HepG2 (cell line): ENCODE measurements around the gene ATP13A3. TPM values are rescaled to one million over a fixed set of nuclear protein-coding genes. Genes with fewer than 3 reads are reported as not detected.

Experiments
- ATAC-seq: fragments of 200-7000 bp; cut with Tn5 transposase; 3 replicates; pipeline ENCODE4 v1.9.1; 2020; ENCODE audit warnings: mild to moderate bottlenecking, moderate library complexity
- BruUV-seq: library from RNA; stranded (reverse); fragments of 400-500 nt; replicated peaks from 2 replicates; lab custom pipeline; 2021; lab: Mats Ljungman, UMichigan
- CTCF ChIA-PET: fragments of 300-600 bp; formaldehyde crosslinking; extraction: SDS; loops from one replicate; lab custom pipeline; 2021; ENCODE audit warnings: low total read pairs, inconsistent platforms, low intra/inter-chr PET ratio; lab: Yijun Ruan, JAX
- POLR2A ChIA-PET: fragments of 350-600 bp; sonication (Branson Sonifier 250); formaldehyde crosslinking; loops from one replicate; lab custom pipeline; 2020; ENCODE audit warnings: antibody characterized with exemption, inconsistent platforms; lab: Yijun Ruan, JAX
- DNase-seq: peaks from one replicate; pipeline ENCODE4 v3.0.0-alpha.2; 2015; ENCODE audit warnings: low spot score
- FAIRE-seq: peaks from 3 replicates; lab custom pipeline; 2011; peaks lifted over from hg19 to GRCh38; lab: Jason Lieb, UNC
- H2AFZ ChIP-seq: one replicate; pipeline ENCODE4 v1.6.1; 2011; ENCODE audit warnings: low read length, inconsistent platforms
- H3K27ac ChIP-seq: fragments of 300-600 bp; 3 replicates; pipeline ENCODE4 v1.8.0; 2011; ENCODE audit warnings: mixed run types, mild to moderate bottlenecking, mixed read lengths, low read length, inconsistent platforms; ENCODE audit not compliant: insufficient read depth; ENCODE audit errors: extremely low read length
- H3K27me3 ChIP-seq, 2 experiments: fragments of 200-600 bp in 1 of 2; 2 replicates in 1 of 2; 3 replicates in 1 of 2; pipeline versions ENCODE4 v1.6.0 to v1.8.0; 2011; ENCODE audit warnings: low read length in 2 of 2, mild to moderate bottlenecking in 2 of 2, moderate library complexity in 2 of 2, inconsistent platforms in 1 of 2; ENCODE audit not compliant: insufficient read depth in 2 of 2, control insufficient read depth in 1 of 2
- H3K36me3 ChIP-seq, 2 experiments: fragments of 200-600 bp in 1 of 2; replicated peaks in 1 of 2; 2 replicates in 1 of 2; 3 replicates in 1 of 2; pipeline versions ENCODE4 v1.5.1 to v1.8.0; 2011; ENCODE audit warnings: low read length in 2 of 2, inconsistent platforms in 1 of 2; ENCODE audit not compliant: insufficient read depth in 2 of 2, control insufficient read depth in 1 of 2
- H3K4me1 ChIP-seq: 2 replicates; pipeline ENCODE4 v1.5.1; 2012; ENCODE audit warnings: low read length, inconsistent platforms; ENCODE audit not compliant: insufficient read depth
- H3K4me2 ChIP-seq: 2 replicates; pipeline ENCODE4 v1.6.0; 2011; ENCODE audit warnings: low read depth, low read length, inconsistent platforms
- H3K4me3 ChIP-seq, 3 experiments: fragments of 200-600 bp in 1 of 3; sonication (generic), shearing (Covaris generic) in 1 of 3; replicated peaks in 1 of 3; 2 replicates each; pipeline ENCODE4 v1.5.1; 2011 to 2016; ENCODE audit warnings: low read length in 3 of 3, inconsistent platforms in 2 of 3, low read depth in 2 of 3, mild to moderate bottlenecking in 2 of 3, control low read depth in 1 of 3, mixed read lengths in 1 of 3; ENCODE audit not compliant: insufficient read depth in 1 of 3
- H3K79me2 ChIP-seq: one replicate; pipeline ENCODE4 v1.6.1; 2011; ENCODE audit warnings: low read length, inconsistent platforms; ENCODE audit not compliant: insufficient read depth
- H3K9ac ChIP-seq: 2 replicates; pipeline ENCODE4 v1.6.0; 2011; ENCODE audit warnings: mild to moderate bottlenecking, low read depth, low read length, inconsistent platforms; ENCODE audit not compliant: insufficient read depth
- H3K9me3 ChIP-seq: 2 replicates; pipeline ENCODE4 v1.5.1; 2012; ENCODE audit warnings: mild to moderate bottlenecking, low read length
- H4K20me1 ChIP-seq: 2 replicates; pipeline ENCODE4 v1.6.0; 2011; ENCODE audit warnings: inconsistent platforms, mild to moderate bottlenecking, low read length, moderate library complexity; ENCODE audit not compliant: insufficient read depth
- ARNTL ChIP-seq: sonication (generic); formaldehyde crosslinking; IDR thresholded peaks from 2 replicates; pipeline ENCODE4 v1.4.0; 2020; ENCODE audit warnings: mild to moderate bottlenecking, missing genetic modification reagents
- FIP1L1 ChIP-seq: fragments of 200-400 bp; formaldehyde crosslinking; IDR thresholded peaks from 2 replicates; pipeline ENCODE4 v1.6.1; 2018; ENCODE audit warnings: low read depth, mild to moderate bottlenecking, low read length, moderate library complexity, borderline replicate concordance; ENCODE audit not compliant: insufficient read depth
- GATAD1 ChIP-seq: IDR thresholded peaks from 2 replicates; pipeline ENCODE4 v1.6.1; 2016; ENCODE audit warnings: missing genetic modification reagents, missing compliant biosample characterization
- ISX ChIP-seq: sonication (generic); formaldehyde crosslinking; conservative IDR thresholded peaks from 2 replicates; pipeline ENCODE4 v1.5.0; 2020; ENCODE audit warnings: missing genetic modification reagents
- NFKB2 ChIP-seq: sonication (generic); formaldehyde crosslinking; IDR thresholded peaks from 2 replicates; pipeline ENCODE4 v1.4.0; 2020; ENCODE audit warnings: missing genetic modification reagents, borderline replicate concordance
- TBL1XR1 ChIP-seq: fragments of 150-350 bp; IDR thresholded peaks from 2 replicates; pipeline ENCODE4 v1.6.1; 2014; ENCODE audit warnings: borderline replicate concordance, low read length; ENCODE audit not compliant: partially characterized antibody
- ZNF326 ChIP-seq: sonication (generic); formaldehyde crosslinking; IDR thresholded peaks from 2 replicates; pipeline ENCODE4 v1.4.0; 2020; ENCODE audit warnings: missing genetic modification reagents, borderline replicate concordance
- ZNF605 ChIP-seq: sonication (generic); formaldehyde crosslinking; IDR thresholded peaks from 2 replicates; pipeline ENCODE4 v1.8.0; 2022; ENCODE audit warnings: mild to moderate bottlenecking, missing genetic modification reagents
- ZNF747 ChIP-seq: sonication (generic); formaldehyde crosslinking; IDR thresholded peaks from 2 replicates; pipeline ENCODE4 v1.8.1; 2023; ENCODE audit warnings: missing genetic modification reagents, mild to moderate bottlenecking, borderline replicate concordance
- WGBS: methylation state at CpG from one replicate; pipeline ENCODE4 v1.1.6; 2017; ENCODE audit warnings: low lambda C conversion rate; 5-methylcytosine and 5-hydroxymethylcytosine counted together
- in situ Hi-C: cut with HindIII; loops from 2 replicates; pipeline ENCODE4 v1.10.0; 2017; ENCODE audit warnings: low pct_unique_long_range_greater_than_20kb; ENCODE audit not compliant: extremely low pct_ligation_motif_present
- intact Hi-C: fragments of 100-400 bp; cut with micrococcal nuclease; formaldehyde crosslinking; loops from one replicate; pipeline ENCODE4 v1.10.0; 2022; ENCODE audit not compliant: unreplicated experiment
- polyA plus RNA-seq, 8 experiments: library from polyadenylated mRNA; depleted of rRNA in 3 of 8; stranded (reverse) in 7 of 8; unstranded in 1 of 8; fragments of >200 nt; fragmentation: Illumina TruSeq in 4 of 8; extraction: Trizol in 4 of 8; gene quantifications; 2 replicates each; pipeline versions ENCODE4 v1.2.1 to v1.2.3, GENCODE V29; 2011 to 2016; ENCODE audit warnings: low read depth in 4 of 8, missing spikeins in 1 of 8, mixed read lengths in 1 of 8; ENCODE audit not compliant: insufficient read depth in 1 of 8
- total RNA-seq, 5 experiments: library from RNA; depleted of rRNA; stranded (reverse); fragments of >200 nt; fragmentation: Illumina TruSeq; extraction: Trizol; gene quantifications; 2 replicates each; pipeline ENCODE4 v1.2.3, GENCODE V29; 2016; ENCODE audit warnings: low read depth in 1 of 5
- TF ChIP-seq, protein P1 (sequence below): sonication (generic); formaldehyde crosslinking; IDR thresholded peaks from 2 replicates; pipeline ENCODE4 v1.5.1; 2020; ENCODE audit warnings: missing genetic modification reagents, mild to moderate bottlenecking, borderline replicate concordance

The ATP13A3 gene
- total and polyA plus RNA-seq, 2 of the 13 experiments (the other 11 are each of a cell fraction or from before 2014, with no cell fraction given) = 44.9 to 80.8 TPM

DNA sequence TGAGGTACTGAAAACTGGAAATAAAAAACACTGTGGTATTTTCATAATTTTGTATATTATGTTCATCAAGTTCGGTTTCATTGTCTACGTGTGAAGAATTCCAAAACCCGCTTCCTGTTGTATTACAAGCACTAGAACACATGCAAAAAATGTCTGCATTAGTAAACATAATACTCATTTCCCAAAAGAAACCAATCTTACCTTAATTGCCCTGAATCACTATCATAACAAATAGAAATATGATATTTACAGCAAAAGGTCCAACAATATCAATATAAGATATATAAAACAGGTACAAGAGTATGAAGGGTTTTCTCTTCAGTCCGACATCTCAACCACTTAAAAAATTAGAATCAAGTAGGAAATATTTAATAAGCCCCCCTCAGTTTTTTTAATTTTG, 61.4 kb downstream of the ATP13A3 start:
- intact Hi-C loops = no loop called here
- TF ChIP-seq GATAD1 (CRISPR knock-in tag) (no peak), TBL1XR1 (no peak), ISX (CRISPR knock-in tag) (no peak), ZNF747 (CRISPR knock-in tag) (no peak), ZNF605 (CRISPR knock-in tag) (no peak)
- peaks cover 18 to 60% of the 10 kb centered on the region in 2 experiments for H3K36me3 ChIP-seq
- WGBS = 97% methylated on average over 4 of the region's 4 CpGs
- no peaks in the 10 kb centered on the region for H3K9me3 ChIP-seq
- no peak overlapping the region for H3K4me3 ChIP-seq
- H2AFZ ChIP-seq = no peak overlapping the region
- H3K4me2 ChIP-seq = no peak overlapping the region
- no peaks in the 10 kb centered on the region for H4K20me1 ChIP-seq
- no peaks in the 10 kb centered on the region for H3K79me2 ChIP-seq
- in situ Hi-C loops = no loop called here
- no peaks in the 10 kb centered on the region for H3K27me3 ChIP-seq
- no TSS peak for BruUV-seq
- DNase-seq (no peak), ATAC-seq (no peak), FAIRE-seq (no peak)
- ChIA-PET CTCF (no interaction called here), POLR2A (no interaction called here)
- no peak overlapping the region for H3K27ac ChIP-seq
- no peak overlapping the region for H3K9ac ChIP-seq
- no peaks in the 10 kb centered on the region for H3K4me1 ChIP-seq

DNA sequence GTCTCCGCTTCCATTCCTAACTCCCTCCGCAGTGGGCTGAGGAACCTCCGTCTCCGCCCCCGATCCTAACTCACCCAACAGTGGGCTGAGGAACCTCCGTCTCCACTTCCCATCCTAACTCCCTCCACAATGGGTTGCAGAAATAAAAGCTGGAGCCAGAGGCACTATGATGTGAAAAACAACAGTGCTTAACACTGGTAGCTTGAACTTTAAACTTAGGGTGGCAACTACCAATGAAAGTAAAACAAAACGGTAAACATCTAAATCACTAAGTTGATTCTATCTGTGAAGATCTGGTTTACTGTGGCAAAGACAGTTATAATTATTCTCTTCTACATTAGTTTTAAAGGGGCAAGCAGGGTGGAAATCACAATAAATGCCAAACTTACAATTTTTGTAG, 61.8 kb downstream of the ATP13A3 start:
- no peak for ATAC-seq
- no peaks in the 10 kb centered on the region for H3K79me2 ChIP-seq
- H3K36me3 ChIP-seq = peaks cover 15 to 60% of the 10 kb centered on the region in 2 experiments
- no peaks in the 10 kb centered on the region for H3K9me3 ChIP-seq
- H3K9ac ChIP-seq = no peak overlapping the region
- no peak for TF ChIP-seq ZNF326
- TF ChIP-seq, protein P1, sequence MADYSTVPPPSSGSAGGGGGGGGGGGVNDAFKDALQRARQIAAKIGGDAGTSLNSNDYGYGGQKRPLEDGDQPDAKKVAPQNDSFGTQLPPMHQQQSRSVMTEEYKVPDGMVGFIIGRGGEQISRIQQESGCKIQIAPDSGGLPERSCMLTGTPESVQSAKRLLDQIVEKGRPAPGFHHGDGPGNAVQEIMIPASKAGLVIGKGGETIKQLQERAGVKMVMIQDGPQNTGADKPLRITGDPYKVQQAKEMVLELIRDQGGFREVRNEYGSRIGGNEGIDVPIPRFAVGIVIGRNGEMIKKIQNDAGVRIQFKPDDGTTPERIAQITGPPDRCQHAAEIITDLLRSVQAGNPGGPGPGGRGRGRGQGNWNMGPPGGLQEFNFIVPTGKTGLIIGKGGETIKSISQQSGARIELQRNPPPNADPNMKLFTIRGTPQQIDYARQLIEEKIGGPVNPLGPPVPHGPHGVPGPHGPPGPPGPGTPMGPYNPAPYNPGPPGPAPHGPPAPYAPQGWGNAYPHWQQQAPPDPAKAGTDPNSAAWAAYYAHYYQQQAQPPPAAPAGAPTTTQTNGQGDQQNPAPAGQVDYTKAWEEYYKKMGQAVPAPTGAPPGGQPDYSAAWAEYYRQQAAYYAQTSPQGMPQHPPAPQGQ (CRISPR knock-in tag) = no peak
- no peak for TF ChIP-seq ARNTL (CRISPR knock-in tag)
- no peak for TF ChIP-seq NFKB2 (CRISPR knock-in tag)
- no peak for TF ChIP-seq FIP1L1
- TF ChIP-seq, all 625 proteins: peak for 0
- ChIA-PET POLR2A (no interaction called here), CTCF (no interaction called here)
- 96% methylated on average over 7 of the region's 7 CpGs for WGBS
- no peak overlapping the region for H3K4me2 ChIP-seq
- FAIRE-seq (no peak), DNase-seq (no peak)
- in situ Hi-C loops = no loop called here
- H3K27ac ChIP-seq = no peak overlapping the region
- no TSS peak for BruUV-seq
- H2AFZ ChIP-seq = no peak overlapping the region
- no peaks in the 10 kb centered on the region for H4K20me1 ChIP-seq
- no peak overlapping the region for H3K4me3 ChIP-seq
- intact Hi-C loops = no loop called here
- no peaks in the 10 kb centered on the region for H3K27me3 ChIP-seq
- H3K4me1 ChIP-seq = no peaks in the 10 kb centered on the region
